Neutrophil (primary cell): ENCODE results near the gene BNIP2.
A peak's percentile ranks its signal among the peaks of the same experiment; 100 is the strongest.

Source experiments
- H3K27ac ChIP-seq: fragments of 200-600 bp; sonication (generic); 2 replicates; pipeline ENCODE4 v1.5.1; 2016; ENCODE audit warnings: mild to moderate bottlenecking, moderate library complexity
- H3K27me3 ChIP-seq: fragments of 200-600 bp; sonication (generic); 2 replicates; pipeline ENCODE4 v1.6.0; 2016; ENCODE audit warnings: mild to moderate bottlenecking
- H3K36me3 ChIP-seq: fragments of 200-600 bp; sonication (generic); 2 replicates; pipeline ENCODE4 v1.5.1; 2017
- H3K4me1 ChIP-seq, 2 experiments: fragments of 200-600 bp in 1 of 2; sonication (generic) in 1 of 2; 1 replicate in 1 of 2; 2 replicates in 1 of 2; pipeline versions ENCODE4 v1.5.1 to v1.6.1; 2013 to 2016; ENCODE audit warnings: low read depth in 1 of 2, low read length in 1 of 2, mild to moderate bottlenecking in 1 of 2, moderate library complexity in 1 of 2; ENCODE audit not compliant: control insufficient read depth in 1 of 2, insufficient read depth in 1 of 2
- H3K4me3 ChIP-seq, 2 experiments: fragments of 200-600 bp in 1 of 2; sonication (generic) in 1 of 2; 1 replicate in 1 of 2; 2 replicates in 1 of 2; pipeline ENCODE4 v1.5.1; 2013 to 2016; ENCODE audit warnings: low read depth in 1 of 2, low read length in 1 of 2, mild to moderate bottlenecking in 1 of 2, moderate library complexity in 1 of 2
- H3K9me3 ChIP-seq: fragments of 200-600 bp; sonication (generic); 2 replicates; pipeline ENCODE4 v1.5.1; 2016
- CTCF ChIP-seq: fragments of 200-600 bp; sonication (generic); IDR thresholded peaks from 2 replicates; pipeline ENCODE4 v1.5.1; 2016; ENCODE audit warnings: antibody characterized with exemption

Gene BNIP2

DNA sequence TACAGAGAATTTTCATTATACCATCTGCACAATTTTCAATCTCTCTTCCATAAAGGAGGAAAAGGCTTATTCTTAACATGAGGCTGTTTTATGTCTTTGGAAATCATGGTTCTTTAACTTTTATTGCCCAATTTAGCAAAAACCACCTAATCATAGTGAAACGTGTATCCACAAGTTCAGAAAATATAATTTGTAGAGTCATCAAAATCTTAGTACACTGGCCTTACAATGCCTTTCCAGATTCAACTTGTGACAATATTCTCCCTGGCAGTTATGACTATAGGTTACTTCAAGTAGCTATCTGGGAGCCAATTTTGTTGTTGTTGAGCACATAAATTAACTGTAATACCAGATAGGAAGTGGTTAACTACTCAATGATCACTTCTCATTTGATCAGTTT is 10.9 kb downstream of the BNIP2 start:
- no peak overlapping the region for H3K4me3 ChIP-seq
- TF ChIP-seq CTCF, result no peak
- no peaks in the 10 kb centered on the region for H3K4me1 ChIP-seq
- H3K36me3 ChIP-seq, result peaks cover 89% of the 10 kb centered on the region
- no peaks in the 10 kb centered on the region for H3K9me3 ChIP-seq
- no peaks in the 10 kb centered on the region for H3K27me3 ChIP-seq
- H3K27ac ChIP-seq, result no peak overlapping the region

DNA sequence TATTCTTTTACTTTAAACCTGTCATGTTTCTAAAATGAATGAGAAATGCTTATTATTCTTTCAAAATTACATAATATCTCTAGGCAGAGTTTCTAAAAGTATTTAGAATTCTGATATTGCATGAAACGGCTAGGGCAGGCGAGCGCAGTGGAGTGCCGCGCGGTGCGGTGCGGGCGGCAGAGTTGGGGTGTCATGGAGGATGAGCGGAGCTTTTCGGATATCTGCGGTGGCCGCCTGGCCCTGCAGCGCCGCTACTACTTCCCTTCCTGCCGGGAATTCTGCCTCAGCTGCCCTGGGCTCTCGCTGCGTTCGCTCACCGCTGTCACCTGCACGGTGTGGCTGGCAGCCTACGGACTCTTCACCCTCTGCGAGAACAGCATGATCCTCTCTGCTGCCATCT is 12.6 kb downstream of the BNIP2 start:
- TF ChIP-seq CTCF, result no peak
- peaks cover 99% of the 10 kb centered on the region for H3K36me3 ChIP-seq
- no peaks in the 10 kb centered on the region for H3K27me3 ChIP-seq
- no peak overlapping the region for H3K27ac ChIP-seq
- no peaks in the 10 kb centered on the region for H3K4me1 ChIP-seq
- H3K9me3 ChIP-seq, result no peaks in the 10 kb centered on the region
- no peak overlapping the region for H3K4me3 ChIP-seq

DNA sequence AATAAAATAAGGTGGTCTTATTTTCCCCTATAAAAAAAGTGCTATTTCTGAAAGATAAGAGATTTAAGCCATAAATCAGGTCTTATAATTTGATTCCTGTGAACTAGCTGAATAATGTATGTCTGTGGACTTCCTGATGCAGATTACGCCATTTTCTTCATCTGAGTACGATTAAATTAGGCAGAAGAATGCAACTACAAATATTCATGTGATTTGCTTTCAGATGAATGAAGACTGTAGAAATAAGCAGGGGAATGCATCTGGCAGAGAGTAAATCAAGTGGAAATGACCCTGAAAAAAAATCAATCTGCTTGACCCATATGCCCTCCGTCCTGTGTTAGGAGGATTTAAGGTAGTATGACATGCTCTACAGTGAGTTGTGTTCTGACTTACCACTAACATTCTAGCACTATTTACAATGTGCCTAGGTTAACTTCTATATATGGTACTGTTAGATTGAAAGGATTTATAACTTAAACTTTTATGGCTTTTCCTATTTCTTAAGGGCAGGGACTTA is 14.7 kb downstream of the BNIP2 start:
- Histone ChIP-seq H3K27me3 (no peaks in the 10 kb centered on the region), H3K4me1 (no peaks in the 10 kb centered on the region), H3K4me3 (no peak overlapping the region), H3K36me3 (peaks cover 99% of the 10 kb centered on the region), H3K9me3 (no peaks in the 10 kb centered on the region), H3K27ac (peak overlapping the region; percentile 17)
- no peak for TF ChIP-seq CTCF

GRCh38 chr15:59668556-59668955 is 20.6 kb downstream of the BNIP2 start:
- peaks cover 96% of the 10 kb centered on the region for H3K36me3 ChIP-seq
- H3K4me1 ChIP-seq, result no peaks in the 10 kb centered on the region
- no peak overlapping the region for H3K27ac ChIP-seq
- no peak overlapping the region for H3K4me3 ChIP-seq
- no peaks in the 10 kb centered on the region for H3K9me3 ChIP-seq
- no peak for TF ChIP-seq CTCF
- H3K27me3 ChIP-seq, result no peaks in the 10 kb centered on the region

- peak overlapping the region; percentile 0 for H3K27ac ChIP-seq
- no peaks in the 10 kb centered on the region for H3K9me3 ChIP-seq
- H3K4me3 ChIP-seq, result no peak overlapping the region
- H3K36me3 ChIP-seq, result peaks cover 78% of the 10 kb centered on the region
- H3K4me1 ChIP-seq, result peaks cover 5% of the 10 kb centered on the region in 2 experiments
- no peaks in the 10 kb centered on the region for H3K27me3 ChIP-seq
- TF ChIP-seq CTCF, result no peak
These were observed 26.9 kb downstream of the BNIP2 start for GRCh38 chr15:59662260-59662659.

- Histone ChIP-seq H3K36me3 (peaks cover 51% of the 10 kb centered on the region), H3K27me3 (no peaks in the 10 kb centered on the region), H3K4me3 (no peak overlapping the region), H3K9me3 (no peaks in the 10 kb centered on the region), H3K27ac (peak overlapping the region; percentile 24), H3K4me1 (peaks cover 17 to 20% of the 10 kb centered on the region in 2 experiments)
- no peak for TF ChIP-seq CTCF
These were observed 29.8 kb downstream of the BNIP2 start for GRCh38 chr15:59659366-59659765.
